GM12801 (cell line): ENCODE data around the gene ACTL10.

Experiments
- TF ChIP-seq, protein P1 (sequence below): IDR thresholded peaks from one replicate; pipeline ENCODE4 v1.5.1; 2011; ENCODE audit warnings: control low read depth; ENCODE audit not compliant: insufficient read length; ENCODE audit errors: extremely low read depth

The ACTL10 gene

DNA sequence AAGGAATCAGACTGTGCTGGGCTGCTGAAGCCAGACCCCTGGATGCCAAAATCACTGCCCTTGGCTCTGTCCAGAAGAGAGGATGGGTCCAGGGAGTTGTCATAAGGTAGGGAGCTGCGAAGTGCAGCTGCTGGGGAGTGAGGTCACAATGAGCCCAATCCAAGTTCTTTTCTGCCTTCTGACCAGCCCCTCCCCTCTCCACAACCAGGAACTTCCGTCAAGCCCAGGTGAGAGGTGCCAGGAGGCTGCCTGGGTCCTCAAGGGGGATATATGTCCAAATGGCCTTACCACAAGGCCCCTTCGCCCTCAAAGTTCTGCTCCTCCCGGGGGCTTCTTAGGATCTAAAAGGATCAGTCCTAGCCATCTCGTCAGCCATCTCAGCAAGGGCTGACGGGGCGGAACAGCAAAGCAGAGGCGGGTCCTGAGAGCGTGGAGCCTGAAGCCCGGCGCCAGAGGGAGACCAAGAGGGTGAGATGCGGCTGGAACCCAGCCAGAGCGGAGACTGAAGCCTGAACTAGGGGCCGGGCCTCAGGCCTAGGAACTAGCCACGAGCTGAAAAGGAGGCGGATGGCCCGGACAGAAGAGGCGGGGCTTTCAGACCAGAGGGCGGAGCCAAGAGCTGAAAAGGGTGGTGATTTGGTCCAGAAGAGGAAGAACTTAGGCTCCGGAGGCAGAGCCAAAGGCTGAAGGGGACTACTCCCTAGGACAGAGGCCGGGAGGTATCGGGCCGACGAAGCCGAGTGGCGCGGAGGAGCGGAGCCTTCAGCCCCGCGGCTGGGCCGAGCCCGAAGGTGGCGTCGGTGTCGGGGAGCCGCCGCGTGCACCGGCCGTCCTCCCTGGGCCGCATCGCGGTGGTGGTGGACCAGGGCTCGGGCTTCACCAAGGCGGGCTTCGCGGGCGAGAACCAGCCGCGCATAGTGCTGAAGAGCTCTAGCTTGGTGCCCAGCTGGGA is at the start of gene ACTL10:
ACTL10 (plus strand) TSS at position 651 of the 952 bp plus-strand sequence. CDS start 555 bp downstream, outside the sequence.
- TF ChIP-seq, protein P1, sequence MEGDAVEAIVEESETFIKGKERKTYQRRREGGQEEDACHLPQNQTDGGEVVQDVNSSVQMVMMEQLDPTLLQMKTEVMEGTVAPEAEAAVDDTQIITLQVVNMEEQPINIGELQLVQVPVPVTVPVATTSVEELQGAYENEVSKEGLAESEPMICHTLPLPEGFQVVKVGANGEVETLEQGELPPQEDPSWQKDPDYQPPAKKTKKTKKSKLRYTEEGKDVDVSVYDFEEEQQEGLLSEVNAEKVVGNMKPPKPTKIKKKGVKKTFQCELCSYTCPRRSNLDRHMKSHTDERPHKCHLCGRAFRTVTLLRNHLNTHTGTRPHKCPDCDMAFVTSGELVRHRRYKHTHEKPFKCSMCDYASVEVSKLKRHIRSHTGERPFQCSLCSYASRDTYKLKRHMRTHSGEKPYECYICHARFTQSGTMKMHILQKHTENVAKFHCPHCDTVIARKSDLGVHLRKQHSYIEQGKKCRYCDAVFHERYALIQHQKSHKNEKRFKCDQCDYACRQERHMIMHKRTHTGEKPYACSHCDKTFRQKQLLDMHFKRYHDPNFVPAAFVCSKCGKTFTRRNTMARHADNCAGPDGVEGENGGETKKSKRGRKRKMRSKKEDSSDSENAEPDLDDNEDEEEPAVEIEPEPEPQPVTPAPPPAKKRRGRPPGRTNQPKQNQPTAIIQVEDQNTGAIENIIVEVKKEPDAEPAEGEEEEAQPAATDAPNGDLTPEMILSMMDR, result no peak

DNA sequence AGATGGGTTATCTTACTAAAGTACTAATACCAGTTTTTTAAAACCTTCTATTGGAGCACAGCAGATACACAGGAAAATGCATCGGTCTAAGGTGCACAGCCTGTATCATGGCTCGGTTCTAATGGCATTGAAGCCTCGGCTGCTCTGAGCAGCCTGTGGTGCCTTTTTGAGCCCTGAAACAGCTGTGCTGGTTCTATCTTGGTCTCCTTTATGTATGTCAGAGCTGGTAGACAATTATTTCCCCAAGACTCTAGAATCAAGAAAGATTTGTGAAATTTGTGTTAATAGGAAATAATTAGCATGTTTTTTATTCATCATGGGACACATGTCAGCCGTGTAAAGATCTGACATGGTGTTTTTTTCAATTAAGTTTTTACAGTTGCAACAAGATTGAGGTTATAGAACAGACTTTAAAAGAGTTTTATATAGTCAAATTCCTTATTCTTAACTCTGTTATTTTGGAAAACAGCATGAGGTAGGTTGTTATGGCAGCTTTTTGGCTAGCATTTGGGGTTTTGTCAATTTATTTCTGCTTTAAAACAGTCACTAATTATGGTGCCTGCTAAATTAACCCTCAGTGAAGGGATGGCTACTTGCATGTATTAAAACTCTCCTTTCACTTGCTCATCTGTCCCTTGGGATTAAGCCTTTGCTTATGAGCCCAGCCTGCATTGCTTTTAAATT is 44.9 kb upstream of the ACTL10 start:
- TF ChIP-seq, protein P1, result no peak

DNA sequence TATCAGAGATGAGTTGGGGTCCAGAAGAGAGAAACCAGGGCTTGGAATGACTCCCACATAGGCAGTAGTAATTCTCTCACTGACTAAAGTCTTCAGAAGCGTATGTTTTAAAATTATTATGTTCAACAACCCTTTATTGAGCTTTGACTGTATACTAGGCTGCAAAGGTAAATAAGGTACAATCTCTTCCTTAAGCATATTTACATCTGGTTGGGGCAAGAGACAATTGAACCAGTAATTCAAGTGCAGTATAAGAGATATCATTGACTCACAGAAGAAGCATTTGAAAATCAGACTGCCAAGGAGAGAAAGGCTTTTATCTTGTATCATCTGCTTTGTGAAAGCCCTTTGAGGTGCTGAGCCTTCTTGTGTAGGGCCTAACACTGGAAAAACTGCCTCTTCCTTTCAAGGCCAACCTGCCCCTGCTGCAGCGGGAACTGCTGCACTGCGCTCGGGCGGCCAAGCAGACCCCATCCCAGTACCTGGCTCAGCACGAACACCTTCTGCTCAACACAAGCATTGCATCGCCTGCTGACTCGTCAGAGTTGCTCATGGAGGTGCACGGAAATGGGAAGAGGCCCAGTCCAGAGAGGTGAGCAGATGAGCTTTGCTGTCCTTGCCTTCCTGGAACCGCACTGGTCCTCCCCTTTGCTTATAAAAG is 43.9 kb upstream of the ACTL10 start:
- TF ChIP-seq, protein P1, result no peak

DNA sequence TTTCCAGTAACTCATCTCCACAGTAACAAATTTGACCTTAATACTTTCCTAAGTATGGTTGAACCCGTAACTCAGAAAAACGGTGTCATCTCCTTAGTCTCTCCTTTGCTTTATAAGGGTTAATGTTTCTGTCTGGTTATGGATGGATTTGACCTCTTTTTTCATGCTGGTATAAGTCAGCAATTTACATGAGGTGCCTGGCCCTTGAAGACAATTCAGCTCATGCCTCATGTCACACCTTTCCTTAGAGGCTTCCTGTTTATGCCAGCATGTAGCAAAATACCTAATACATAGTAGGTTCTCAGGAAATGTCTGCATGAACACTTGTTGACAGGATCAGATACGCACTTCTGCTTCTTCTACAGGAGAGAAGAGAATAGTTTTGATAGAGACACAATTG is 42.3 kb upstream of the ACTL10 start:
- TF ChIP-seq, protein P1, result no peak

DNA sequence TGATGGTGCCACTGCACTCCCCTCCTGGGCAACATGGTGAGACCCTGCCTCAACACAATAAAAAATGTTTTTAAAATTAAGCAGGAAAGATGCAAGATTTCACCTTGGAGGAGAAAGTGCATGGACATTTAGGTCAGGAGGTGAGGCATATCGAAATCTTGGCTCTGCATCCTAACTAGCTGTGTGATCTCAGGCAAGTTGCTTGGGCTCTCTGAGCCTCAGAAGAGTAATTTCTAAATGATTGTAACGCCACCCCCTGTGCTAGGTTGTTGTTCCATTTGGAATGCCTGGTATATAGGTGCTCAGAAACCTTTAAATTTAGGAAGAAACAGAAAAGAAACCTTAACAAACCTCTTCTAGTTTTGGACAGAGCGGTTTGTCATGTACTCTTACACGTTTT is 40.6 kb upstream of the ACTL10 start:
- TF ChIP-seq, protein P1, result no peak

DNA sequence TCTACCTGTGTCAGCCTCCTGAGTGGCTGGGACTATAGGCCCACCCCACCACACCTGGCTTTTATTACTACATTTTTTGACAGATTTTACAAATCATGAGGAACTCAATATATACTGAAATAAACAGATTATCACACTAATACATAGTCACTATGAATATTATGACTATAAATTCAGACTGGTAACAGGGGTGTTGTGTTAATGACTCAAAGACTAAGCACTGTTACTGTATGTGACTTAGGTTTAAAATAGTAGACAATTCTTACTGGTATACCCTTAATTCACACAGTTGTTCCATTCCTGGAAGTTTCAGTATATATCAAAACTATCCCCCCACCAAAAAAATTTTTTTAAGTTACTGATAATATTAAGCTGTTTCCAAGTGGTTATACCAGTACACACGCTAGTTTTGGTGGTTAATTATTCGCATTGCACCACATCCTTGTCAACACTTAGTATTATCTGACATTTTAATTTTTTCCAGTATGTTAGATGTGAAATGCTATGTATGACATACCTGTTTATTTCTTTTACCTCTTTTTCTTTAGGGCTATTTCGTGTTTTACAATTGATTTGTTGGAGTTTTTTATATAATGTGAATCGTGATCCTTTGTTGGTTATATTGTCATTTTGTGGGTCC is 39.0 kb upstream of the ACTL10 start:
- TF ChIP-seq, protein P1, result no peak
